Stimulated activated naive CD8-positive, alpha-beta T cell treated with anti-CD3 and anti-CD28 coated beads, Interleukin-15, Interleukin-2, amounts not matched to agents 100 ng/mL and 50 ng/mL, for 24 hours (primary cell): Measurements from ENCODE around the gene C6orf62.
"Not testable (repeated sequence)": the region's sequence is repeated elsewhere in the genome, so short reads cannot be mapped to it uniquely, and the experiment has no call there.

Experiments
- H3K27ac Mint-ChIP-seq: one replicate; pipeline ENCODE4 v1.8.0; 2021; ENCODE audit warnings: mild to moderate bottlenecking, mixed read lengths
- H3K27me3 Mint-ChIP-seq: one replicate; pipeline ENCODE4 v1.8.0; 2021; ENCODE audit warnings: mixed read lengths
- H3K36me3 Mint-ChIP-seq: one replicate; pipeline ENCODE4 v1.8.0; 2021; ENCODE audit warnings: low read depth, mixed read lengths
- H3K4me1 Mint-ChIP-seq: one replicate; pipeline ENCODE4 v1.8.0; 2021; ENCODE audit warnings: low read depth, mixed read lengths
- H3K4me3 Mint-ChIP-seq: one replicate; pipeline ENCODE4 v1.8.0; 2021; ENCODE audit warnings: mild to moderate bottlenecking, mixed read lengths
- H3K9me3 Mint-ChIP-seq: one replicate; pipeline ENCODE4 v1.8.0; 2021; ENCODE audit warnings: mixed read lengths

The C6orf62 gene

DNA sequence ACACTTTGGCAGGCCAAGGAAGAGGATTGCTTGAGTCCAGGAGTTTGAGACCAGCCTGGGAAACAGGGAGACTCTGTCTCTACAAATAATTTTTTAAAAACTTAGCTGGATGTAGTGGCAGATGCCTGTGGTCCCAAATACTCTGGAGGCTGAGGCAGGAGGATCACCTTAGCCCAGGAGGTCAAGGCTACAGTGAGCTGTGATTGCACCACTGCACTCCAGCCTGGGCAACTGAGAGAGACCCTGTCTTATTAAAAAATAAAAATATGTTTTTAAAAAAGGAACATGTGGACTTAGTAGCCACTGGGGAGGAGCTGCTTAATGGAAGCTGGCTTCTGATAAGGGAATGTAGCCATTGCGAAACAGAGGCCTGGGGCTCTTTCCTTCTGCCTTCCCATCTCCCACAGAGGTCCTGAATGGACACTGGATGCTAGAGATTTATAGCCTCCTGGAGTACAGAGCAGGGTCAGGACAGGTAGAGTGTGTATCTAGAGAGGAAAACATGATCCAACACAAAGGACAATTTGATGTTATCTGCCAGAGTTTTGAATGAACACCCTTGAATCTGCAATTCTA, 34.1 kb upstream of the C6orf62 start:
- peaks cover 6% of the 10 kb centered on the region for H3K4me1 Mint-ChIP-seq
- no peak overlapping the region for H3K4me3 Mint-ChIP-seq
- H3K36me3 Mint-ChIP-seq = no peaks in the 10 kb centered on the region
- H3K9me3 Mint-ChIP-seq = peaks cover 5% of the 10 kb centered on the region
- H3K27ac Mint-ChIP-seq = no peak overlapping the region
- H3K27me3 Mint-ChIP-seq = peaks cover 7% of the 10 kb centered on the region

DNA sequence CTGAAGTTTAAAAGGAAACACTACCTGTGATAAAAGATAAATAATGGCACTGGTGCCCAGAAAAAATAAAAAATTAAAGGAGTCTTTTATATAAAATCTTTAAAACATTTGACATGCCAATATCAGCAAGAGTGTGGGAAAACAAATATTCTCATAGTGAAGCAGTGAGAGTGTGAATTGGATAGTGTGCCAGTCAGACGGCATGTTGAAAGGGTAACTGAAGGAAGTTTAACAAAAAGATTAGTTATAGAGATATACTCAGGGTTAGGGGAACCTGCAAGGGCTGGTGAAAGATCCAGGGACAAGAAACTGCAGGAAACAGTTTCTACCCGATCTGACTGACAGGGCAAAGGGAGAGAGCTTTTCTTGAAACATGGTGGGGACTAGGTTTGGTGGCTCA, 33.5 kb upstream of the C6orf62 start:
- Mint-ChIP-seq H3K9me3 (peaks cover 5% of the 10 kb centered on the region), H3K4me1 (peaks cover 6% of the 10 kb centered on the region), H3K36me3 (no peaks in the 10 kb centered on the region), H3K27ac (no peak overlapping the region), H3K27me3 (peaks cover 8% of the 10 kb centered on the region), H3K4me3 (no peak overlapping the region)

GRCh38 chr6:24750878-24751277, 31.9 kb upstream of the C6orf62 start:
- H3K9me3 Mint-ChIP-seq, H3K36me3 Mint-ChIP-seq, H3K4me1 Mint-ChIP-seq, H3K4me3 Mint-ChIP-seq, H3K27ac Mint-ChIP-seq, H3K27me3 Mint-ChIP-seq: not testable (repeated sequence)

DNA sequence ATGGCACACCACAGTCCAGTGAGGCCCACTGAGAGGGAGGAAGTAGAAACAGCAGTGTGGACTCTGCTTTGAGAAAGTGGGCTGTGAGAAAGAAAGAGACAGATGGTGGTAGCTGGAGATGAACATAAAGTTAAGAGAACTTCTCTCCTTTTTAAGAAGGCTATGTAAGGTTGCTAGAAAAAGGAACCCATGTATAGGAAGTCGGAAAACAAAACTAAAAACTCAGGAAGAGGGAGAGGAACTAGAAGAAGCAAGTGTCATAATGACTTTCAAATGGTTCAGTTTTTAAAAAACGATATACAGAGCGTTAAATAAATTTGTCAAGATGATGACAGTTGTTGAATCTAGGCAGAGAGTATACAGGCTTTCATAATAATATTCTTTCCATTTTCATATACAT, 30.3 kb upstream of the C6orf62 start:
- H3K9me3 Mint-ChIP-seq = peaks cover 5% of the 10 kb centered on the region
- H3K27me3 Mint-ChIP-seq = peaks cover 8% of the 10 kb centered on the region
- no peak overlapping the region for H3K4me3 Mint-ChIP-seq
- H3K4me1 Mint-ChIP-seq = peaks cover 11% of the 10 kb centered on the region
- H3K27ac Mint-ChIP-seq = no peak overlapping the region
- no peaks in the 10 kb centered on the region for H3K36me3 Mint-ChIP-seq

DNA sequence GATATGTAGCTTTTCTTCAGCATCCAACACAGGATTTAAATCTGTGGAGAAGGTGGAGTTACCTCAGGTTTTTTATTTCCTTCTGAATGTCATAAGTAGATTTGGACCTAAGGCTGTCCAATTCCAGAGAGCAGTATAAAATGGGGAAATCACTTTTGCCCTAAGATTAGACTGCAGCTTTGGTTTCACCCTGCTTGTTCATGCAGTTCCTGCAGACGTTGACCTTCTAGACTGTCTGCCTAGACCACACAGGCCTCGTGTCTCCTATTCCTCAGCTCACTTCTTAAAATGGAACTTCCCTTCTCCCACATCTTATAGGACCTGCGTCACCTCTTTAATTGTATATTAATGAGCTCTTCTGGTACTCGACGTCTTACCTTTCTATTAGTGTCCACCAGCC, 26.0 kb upstream of the C6orf62 start:
- Mint-ChIP-seq H3K4me1 (peaks cover 36% of the 10 kb centered on the region), H3K9me3 (no peaks in the 10 kb centered on the region), H3K27me3 (peaks cover 3% of the 10 kb centered on the region), H3K4me3 (no peak overlapping the region), H3K27ac (no peak overlapping the region), H3K36me3 (no peaks in the 10 kb centered on the region)

GRCh38 chr6:24743944-24744335, 25.0 kb upstream of the C6orf62 start:
- H3K36me3 Mint-ChIP-seq = no peaks in the 10 kb centered on the region
- H3K27me3 Mint-ChIP-seq = peaks cover 3% of the 10 kb centered on the region
- H3K27ac Mint-ChIP-seq = peak overlapping the region; percentile 91
- peaks cover 30% of the 10 kb centered on the region for H3K4me1 Mint-ChIP-seq
- peak overlapping the region; percentile 53 for H3K4me3 Mint-ChIP-seq
- H3K9me3 Mint-ChIP-seq = no peaks in the 10 kb centered on the region

GRCh38 chr6:24743265-24743943, 24.4 kb upstream of the C6orf62 start:
- no peaks in the 10 kb centered on the region for H3K9me3 Mint-ChIP-seq
- peaks cover 3% of the 10 kb centered on the region for H3K27me3 Mint-ChIP-seq
- H3K4me3 Mint-ChIP-seq = peak overlapping the region; percentile 53
- no peaks in the 10 kb centered on the region for H3K36me3 Mint-ChIP-seq
- peak overlapping the region; percentile 91 for H3K27ac Mint-ChIP-seq
- peaks cover 30% of the 10 kb centered on the region for H3K4me1 Mint-ChIP-seq

GRCh38 chr6:24742216-24742738, 23.3 kb upstream of the C6orf62 start:
- Mint-ChIP-seq H3K36me3 (no peaks in the 10 kb centered on the region), H3K27me3 (no peaks in the 10 kb centered on the region), H3K27ac (peak overlapping the region; percentile 29), H3K4me1 (peaks cover 30% of the 10 kb centered on the region), H3K4me3 (no peak overlapping the region), H3K9me3 (no peaks in the 10 kb centered on the region)

DNA sequence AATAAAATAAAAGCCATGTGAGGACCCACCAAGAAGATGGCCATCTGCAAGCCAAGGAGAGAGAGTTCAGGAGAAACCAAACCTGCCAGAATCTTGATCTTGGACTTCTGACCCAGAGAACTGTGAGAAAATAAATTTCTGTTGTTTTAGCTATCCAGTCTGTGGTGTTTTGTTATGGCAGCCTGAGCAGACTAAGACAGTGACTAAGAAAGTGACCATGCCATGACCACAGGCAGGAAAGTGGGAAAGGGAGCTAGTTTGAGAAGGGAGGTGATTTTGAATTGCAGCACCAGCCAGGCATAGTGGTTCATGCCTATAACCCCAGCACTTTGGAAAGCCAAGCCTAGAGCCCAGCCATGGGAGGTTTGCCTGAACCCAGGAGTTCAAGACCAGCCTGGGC, 21.9 kb upstream of the C6orf62 start:
- Mint-ChIP-seq H3K4me1 (peaks cover 30% of the 10 kb centered on the region), H3K9me3 (no peaks in the 10 kb centered on the region), H3K36me3 (no peaks in the 10 kb centered on the region), H3K27me3 (no peaks in the 10 kb centered on the region), H3K27ac (no peak overlapping the region), H3K4me3 (no peak overlapping the region)

DNA sequence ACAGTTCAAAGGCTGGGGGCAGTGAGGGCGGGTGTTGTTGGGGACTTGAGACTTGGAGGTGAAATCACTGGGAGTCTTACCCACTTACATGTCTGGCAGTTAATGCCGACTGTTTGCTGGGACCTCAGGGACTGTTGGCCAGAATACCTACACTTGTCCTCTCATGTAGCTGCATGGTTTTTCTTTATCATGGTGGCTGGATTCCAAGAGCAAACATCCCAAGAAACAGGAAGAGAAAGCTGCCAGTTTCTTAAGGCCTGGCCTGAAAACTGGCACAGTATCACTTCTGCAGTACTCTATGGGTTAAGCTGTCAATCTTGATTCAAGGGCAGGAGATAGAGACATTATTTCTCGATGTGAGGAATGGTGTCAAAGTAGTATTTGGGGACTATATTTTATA, 19.8 kb upstream of the C6orf62 start:
- Mint-ChIP-seq H3K27me3 (no peaks in the 10 kb centered on the region), H3K36me3 (no peaks in the 10 kb centered on the region), H3K4me3 (no peak overlapping the region), H3K27ac (no peak overlapping the region), H3K9me3 (no peaks in the 10 kb centered on the region), H3K4me1 (peaks cover 19% of the 10 kb centered on the region)

GRCh38 chr6:24734710-24735109, 15.8 kb upstream of the C6orf62 start:
- H3K9me3 Mint-ChIP-seq = peaks cover 16% of the 10 kb centered on the region
- not testable (repeated sequence) for H3K27me3 Mint-ChIP-seq, H3K4me1 Mint-ChIP-seq, H3K27ac Mint-ChIP-seq, H3K4me3 Mint-ChIP-seq
- peaks cover 14% of the 10 kb centered on the region for H3K36me3 Mint-ChIP-seq

- H3K4me3 Mint-ChIP-seq = no peak overlapping the region
- no peak overlapping the region for H3K27ac Mint-ChIP-seq
- peaks cover 4% of the 10 kb centered on the region for H3K27me3 Mint-ChIP-seq
- H3K4me1 Mint-ChIP-seq = no peaks in the 10 kb centered on the region
- H3K9me3 Mint-ChIP-seq = peaks cover 19% of the 10 kb centered on the region
- H3K36me3 Mint-ChIP-seq = peaks cover 15% of the 10 kb centered on the region
Observed at GRCh38 chr6:24734166-24734565, 15.2 kb upstream of the C6orf62 start.

DNA sequence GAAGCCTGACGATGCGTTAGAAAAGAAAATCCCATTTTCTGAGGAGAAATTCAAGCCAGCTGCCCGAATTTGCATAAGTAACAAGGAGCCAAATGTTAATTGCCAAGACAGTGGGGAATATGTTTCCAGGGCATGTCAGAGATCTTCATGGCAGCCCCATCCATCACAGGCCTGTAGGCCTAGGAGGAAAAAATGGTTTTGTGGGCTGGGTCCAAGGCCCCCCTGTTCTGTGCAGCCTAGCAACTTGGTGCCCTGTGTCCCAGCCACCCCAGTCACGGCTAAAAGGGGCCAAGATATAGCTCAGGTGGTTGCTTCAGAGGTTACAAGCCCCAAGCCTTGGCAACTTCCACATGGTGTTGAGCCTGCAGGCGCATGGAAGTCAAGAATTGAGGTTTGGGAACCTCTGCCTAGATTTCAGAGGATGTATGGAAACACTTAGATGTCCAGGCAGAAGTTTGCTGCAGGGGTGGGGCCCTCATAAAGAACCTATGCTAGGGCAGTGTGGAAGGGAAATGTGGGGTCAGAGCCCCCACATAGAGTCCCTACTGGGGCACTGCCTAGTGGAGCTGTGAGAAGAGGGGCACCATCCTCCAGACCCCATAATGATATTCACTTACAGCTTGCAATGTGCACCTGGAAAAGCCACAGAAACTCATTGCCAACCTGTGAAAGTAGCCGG, 12.6 kb upstream of the C6orf62 start:
- peaks cover 15% of the 10 kb centered on the region for H3K36me3 Mint-ChIP-seq
- H3K4me1 Mint-ChIP-seq = not testable (repeated sequence)

GRCh38 chr6:24730653-24731052, 11.7 kb upstream of the C6orf62 start:
- H3K27ac Mint-ChIP-seq, H3K4me1 Mint-ChIP-seq, H3K4me3 Mint-ChIP-seq: not testable (repeated sequence)
- peaks cover 15% of the 10 kb centered on the region for H3K36me3 Mint-ChIP-seq
- H3K27me3 Mint-ChIP-seq = peaks cover 17% of the 10 kb centered on the region
- peaks cover 19% of the 10 kb centered on the region for H3K9me3 Mint-ChIP-seq

More for the DNA sequence above, 12.6 kb upstream of the C6orf62 start:
- peaks cover 19% of the 10 kb centered on the region for H3K9me3 Mint-ChIP-seq
- not testable (repeated sequence) for H3K27ac Mint-ChIP-seq, H3K4me3 Mint-ChIP-seq
- H3K27me3 Mint-ChIP-seq = peaks cover 17% of the 10 kb centered on the region

GRCh38 chr6:24723270-24723669, 4.3 kb upstream of the C6orf62 start:
- Mint-ChIP-seq H3K9me3 (no peaks in the 10 kb centered on the region), H3K4me1 (peaks cover 15% of the 10 kb centered on the region), H3K36me3 (peaks cover 21% of the 10 kb centered on the region), H3K27ac (no peak overlapping the region), H3K27me3 (peaks cover 9% of the 10 kb centered on the region), H3K4me3 (no peak overlapping the region)
